Skeletal muscle tissue (tissue), 4 donors: ENCODE results near the gene TBCE. TPM values are rescaled to one million over a fixed set of nuclear protein-coding genes. Genes with fewer than 3 reads are reported as not detected.
"Not testable (repeated sequence)": the region's sequence is repeated elsewhere in the genome, so short reads cannot be mapped to it uniquely, and the experiment has no call there.

ENCODE experiments used
- H3K27ac ChIP-seq: one replicate; pipeline ENCODE4 v1.7.0; 2013; ENCODE audit warnings: mild to moderate bottlenecking, low read depth, low read length, inconsistent platforms
- H3K27me3 ChIP-seq, 3 donors: one replicate each; pipeline ENCODE4 v1.7.0; 2013; ENCODE audit warnings: low read length in 3 of 3; ENCODE audit not compliant: control insufficient read depth in 3 of 3, insufficient read depth in 3 of 3
- H3K36me3 ChIP-seq, 3 donors: one replicate each; pipeline ENCODE4 v1.7.0; 2013; ENCODE audit warnings: low read length in 3 of 3; ENCODE audit not compliant: control insufficient read depth in 3 of 3, insufficient read depth in 3 of 3
- H3K4me1 ChIP-seq, 3 donors: one replicate each; pipeline ENCODE4 v1.7.0; 2013; ENCODE audit warnings: low read length in 3 of 3, mild to moderate bottlenecking in 3 of 3; ENCODE audit not compliant: control insufficient read depth in 3 of 3, insufficient read depth in 3 of 3
- H3K4me3 ChIP-seq, 3 donors: one replicate each; pipeline ENCODE4 v1.7.0; 2013; ENCODE audit warnings: low read length in 3 of 3
- H3K9ac ChIP-seq, 3 donors: one replicate each; pipeline ENCODE4 v1.7.0; 2013; ENCODE audit warnings: low read length in 3 of 3, mild to moderate bottlenecking in 3 of 3, moderate library complexity in 2 of 3, low read depth in 1 of 3
- H3K9me3 ChIP-seq, 3 donors: one replicate each; pipeline ENCODE4 v1.7.0; 2013; ENCODE audit warnings: low read length in 3 of 3; ENCODE audit not compliant: control insufficient read depth in 3 of 3
- total RNA-seq: library from RNA; depleted of rRNA; stranded (reverse); fragments of >200 nt; gene quantifications from one replicate; pipeline ENCODE4 v1.2.3, GENCODE V29; 2014
- donor health status: Osteomylitis.

The TBCE gene
- total RNA-seq, 1 donor from 2014 or later = 32.9 TPM

- H3K4me1 ChIP-seq = peaks cover 4 to 6% (median 5%) of the 10 kb centered on the region in 3 donors
- peak overlapping the region; percentile 36 for H3K27ac ChIP-seq
- H3K36me3 ChIP-seq = peaks cover 48 to 56% (median 54%) of the 10 kb centered on the region in 3 donors
- H3K4me3 ChIP-seq = no peak overlapping the region
- no peaks in the 10 kb centered on the region for H3K9me3 ChIP-seq
- H3K27me3 ChIP-seq = no peaks in the 10 kb centered on the region
- no peak overlapping the region for H3K9ac ChIP-seq
Measured at GRCh38 chr1:235442788-235443429, 75.7 kb downstream of the TBCE start.

- Histone ChIP-seq H3K36me3 (peaks cover 61 to 71% (median 65%) of the 10 kb centered on the region in 3 donors), H3K9ac (no peak overlapping the region), H3K4me1 (peaks cover 0 to 4% (median 3%) of the 10 kb centered on the region in 3 donors), H3K4me3 (no peak overlapping the region), H3K27ac (no peak overlapping the region), H3K9me3 (no peaks in the 10 kb centered on the region), H3K27me3 (no peaks in the 10 kb centered on the region)
Measured at GRCh38 chr1:235448616-235449015, 81.4 kb downstream of the TBCE start.

GRCh38 chr1:235450433-235450832 lies 83.2 kb downstream of the TBCE start:
- H3K4me1 ChIP-seq = peaks cover 0 to 4% (median 3%) of the 10 kb centered on the region in 3 donors
- H3K27me3 ChIP-seq = no peaks in the 10 kb centered on the region
- H3K36me3 ChIP-seq = peaks cover 53 to 71% (median 61%) of the 10 kb centered on the region in 3 donors
- no peak overlapping the region for H3K9ac ChIP-seq
- H3K9me3 ChIP-seq = no peaks in the 10 kb centered on the region
- H3K27ac ChIP-seq = no peak overlapping the region
- H3K4me3 ChIP-seq = no peak overlapping the region

DNA sequence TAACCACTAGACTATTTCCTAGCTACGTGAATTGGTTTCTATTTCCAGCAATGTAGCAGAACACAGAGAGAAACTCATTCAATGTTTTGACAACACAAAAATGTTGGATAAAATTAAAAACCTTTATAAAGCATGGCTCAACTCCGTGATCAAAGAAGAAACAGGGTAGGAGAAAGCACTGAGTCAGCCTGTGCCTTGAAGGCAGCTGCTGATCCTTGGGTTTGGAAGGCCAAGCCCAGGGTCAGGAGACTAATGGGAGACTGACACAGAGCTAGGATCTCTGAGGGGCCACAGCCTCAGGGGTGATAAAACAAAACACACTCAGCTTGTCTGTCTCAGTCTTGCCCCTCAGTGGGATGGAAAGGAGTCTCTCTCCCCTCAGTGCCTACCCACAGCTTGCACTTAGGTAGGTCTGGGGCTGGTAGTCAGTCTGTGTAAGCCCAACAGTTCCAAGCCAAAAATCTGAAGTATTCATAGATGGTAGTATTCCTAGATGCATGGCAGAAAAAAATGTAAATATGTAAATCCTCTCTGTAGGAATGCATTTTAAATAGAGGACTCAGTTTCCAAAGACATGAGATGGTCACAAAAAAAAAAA lies 83.8 kb downstream of the TBCE start:
- Histone ChIP-seq H3K4me1 (peaks cover 0 to 4% (median 3%) of the 10 kb centered on the region in 3 donors), H3K9me3 (no peaks in the 10 kb centered on the region), H3K4me3 (no peak overlapping the region), H3K27ac (no peak overlapping the region), H3K9ac (no peak overlapping the region), H3K27me3 (no peaks in the 10 kb centered on the region), H3K36me3 (peaks cover 48 to 67% (median 57%) of the 10 kb centered on the region in 3 donors)

- H3K4me3 ChIP-seq = no peak overlapping the region
- no peaks in the 10 kb centered on the region for H3K9me3 ChIP-seq
- H3K27ac ChIP-seq = no peak overlapping the region
- H3K36me3 ChIP-seq = peaks cover 35 to 54% (median 47%) of the 10 kb centered on the region in 3 donors
- H3K4me1 ChIP-seq = peaks cover 0 to 4% (median 3%) of the 10 kb centered on the region in 3 donors
- no peak overlapping the region for H3K9ac ChIP-seq
- no peaks in the 10 kb centered on the region for H3K27me3 ChIP-seq
Measured at GRCh38 chr1:235454021-235454420, 86.8 kb downstream of the TBCE start.

DNA sequence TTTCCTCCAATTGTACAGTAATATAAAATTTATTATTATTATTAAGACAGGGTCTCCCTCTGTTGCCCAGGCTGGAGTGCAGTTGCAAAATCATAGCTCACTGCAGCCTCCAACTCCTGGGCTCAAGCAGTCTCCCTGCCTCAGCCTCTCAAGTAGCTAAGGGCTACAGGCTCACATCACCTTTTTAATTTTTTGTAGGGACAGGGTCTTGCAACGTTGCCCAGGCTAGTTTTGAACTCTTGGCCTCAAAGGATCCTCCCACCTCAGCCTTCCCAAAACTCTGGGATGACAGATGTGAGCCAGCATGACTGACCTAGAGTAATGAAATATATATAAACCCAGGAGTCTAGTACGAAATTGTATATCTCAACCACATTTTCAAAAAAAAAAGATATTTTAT lies 87.9 kb downstream of the TBCE start:
- no peak overlapping the region for H3K4me3 ChIP-seq
- peaks cover 0 to 4% (median 3%) of the 10 kb centered on the region in 3 donors for H3K4me1 ChIP-seq
- no peaks in the 10 kb centered on the region for H3K9me3 ChIP-seq
- no peak overlapping the region for H3K9ac ChIP-seq
- no peaks in the 10 kb centered on the region for H3K27me3 ChIP-seq
- no peak overlapping the region for H3K27ac ChIP-seq
- peaks cover 32 to 44% (median 36%) of the 10 kb centered on the region in 3 donors for H3K36me3 ChIP-seq

GRCh38 chr1:235455823-235456222 lies 88.6 kb downstream of the TBCE start:
- Histone ChIP-seq H3K9me3 (no peaks in the 10 kb centered on the region), H3K27ac (no peak overlapping the region), H3K4me1 (peaks cover 0 to 3% (median 3%) of the 10 kb centered on the region in 3 donors), H3K27me3 (no peaks in the 10 kb centered on the region), H3K9ac (no peak overlapping the region), H3K36me3 (peaks cover 26 to 37% (median 30%) of the 10 kb centered on the region in 3 donors), H3K4me3 (no peak overlapping the region)

- H3K27me3 ChIP-seq, H3K4me3 ChIP-seq, H3K9me3 ChIP-seq, H3K27ac ChIP-seq, H3K4me1 ChIP-seq, H3K9ac ChIP-seq: not testable (repeated sequence)
- H3K36me3 ChIP-seq = peaks cover 15 to 25% (median 24%) of the 10 kb centered on the region in 3 donors
Measured at GRCh38 chr1:235457856-235458255, 90.6 kb downstream of the TBCE start.

GRCh38 chr1:235460770-235461169 lies 93.5 kb downstream of the TBCE start:
- H3K27ac ChIP-seq = no peak overlapping the region

DNA sequence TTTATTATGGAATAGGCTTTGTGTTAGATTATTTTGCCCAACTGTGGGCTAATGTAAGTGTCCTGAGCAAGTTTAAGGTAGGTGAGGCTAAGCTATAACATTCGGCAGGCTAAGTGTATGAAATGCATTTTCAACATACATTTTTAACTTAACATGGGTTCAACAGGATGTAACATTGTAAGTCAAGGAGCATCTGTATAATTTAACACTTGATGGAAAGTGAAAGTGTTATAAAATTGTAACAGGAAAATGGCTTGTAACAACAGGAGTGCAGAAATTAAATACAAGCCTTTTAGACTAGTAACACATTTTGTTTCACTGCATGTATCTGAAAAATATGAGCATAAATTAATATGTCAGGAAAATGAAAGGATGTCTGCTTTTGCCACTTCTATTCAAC lies 94.7 kb downstream of the TBCE start:
- Histone ChIP-seq H3K9ac (no peak overlapping the region), H3K4me3 (no peak overlapping the region), H3K27me3 (no peaks in the 10 kb centered on the region), H3K4me1 (no peaks in the 10 kb centered on the region), H3K27ac (no peak overlapping the region), H3K9me3 (no peaks in the 10 kb centered on the region), H3K36me3 (peaks cover 12 to 21% (median 13%) of the 10 kb centered on the region in 3 donors)

More at GRCh38 chr1:235460770-235461169, 93.5 kb downstream of the TBCE start:
- Histone ChIP-seq H3K9ac (no peak overlapping the region), H3K9me3 (no peaks in the 10 kb centered on the region), H3K36me3 (peaks cover 12 to 21% (median 14%) of the 10 kb centered on the region in 3 donors), H3K4me3 (no peak overlapping the region), H3K4me1 (no peaks in the 10 kb centered on the region), H3K27me3 (no peaks in the 10 kb centered on the region)
